ENCODE measurements around the gene ADGRV1. TPM values are rescaled to one million over a fixed set of nuclear protein-coding genes. Genes with fewer than 3 reads are reported as not detected.

Gene ADGRV1, protein sequence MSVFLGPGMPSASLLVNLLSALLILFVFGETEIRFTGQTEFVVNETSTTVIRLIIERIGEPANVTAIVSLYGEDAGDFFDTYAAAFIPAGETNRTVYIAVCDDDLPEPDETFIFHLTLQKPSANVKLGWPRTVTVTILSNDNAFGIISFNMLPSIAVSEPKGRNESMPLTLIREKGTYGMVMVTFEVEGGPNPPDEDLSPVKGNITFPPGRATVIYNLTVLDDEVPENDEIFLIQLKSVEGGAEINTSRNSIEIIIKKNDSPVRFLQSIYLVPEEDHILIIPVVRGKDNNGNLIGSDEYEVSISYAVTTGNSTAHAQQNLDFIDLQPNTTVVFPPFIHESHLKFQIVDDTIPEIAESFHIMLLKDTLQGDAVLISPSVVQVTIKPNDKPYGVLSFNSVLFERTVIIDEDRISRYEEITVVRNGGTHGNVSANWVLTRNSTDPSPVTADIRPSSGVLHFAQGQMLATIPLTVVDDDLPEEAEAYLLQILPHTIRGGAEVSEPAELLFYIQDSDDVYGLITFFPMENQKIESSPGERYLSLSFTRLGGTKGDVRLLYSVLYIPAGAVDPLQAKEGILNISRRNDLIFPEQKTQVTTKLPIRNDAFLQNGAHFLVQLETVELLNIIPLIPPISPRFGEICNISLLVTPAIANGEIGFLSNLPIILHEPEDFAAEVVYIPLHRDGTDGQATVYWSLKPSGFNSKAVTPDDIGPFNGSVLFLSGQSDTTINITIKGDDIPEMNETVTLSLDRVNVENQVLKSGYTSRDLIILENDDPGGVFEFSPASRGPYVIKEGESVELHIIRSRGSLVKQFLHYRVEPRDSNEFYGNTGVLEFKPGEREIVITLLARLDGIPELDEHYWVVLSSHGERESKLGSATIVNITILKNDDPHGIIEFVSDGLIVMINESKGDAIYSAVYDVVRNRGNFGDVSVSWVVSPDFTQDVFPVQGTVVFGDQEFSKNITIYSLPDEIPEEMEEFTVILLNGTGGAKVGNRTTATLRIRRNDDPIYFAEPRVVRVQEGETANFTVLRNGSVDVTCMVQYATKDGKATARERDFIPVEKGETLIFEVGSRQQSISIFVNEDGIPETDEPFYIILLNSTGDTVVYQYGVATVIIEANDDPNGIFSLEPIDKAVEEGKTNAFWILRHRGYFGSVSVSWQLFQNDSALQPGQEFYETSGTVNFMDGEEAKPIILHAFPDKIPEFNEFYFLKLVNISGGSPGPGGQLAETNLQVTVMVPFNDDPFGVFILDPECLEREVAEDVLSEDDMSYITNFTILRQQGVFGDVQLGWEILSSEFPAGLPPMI (N-terminal part only)
- total RNA-seq (2022; extraction: Qiagen RNA extraction): 0.44 to 1.2 TPM (median 0.56 TPM) in 5 replicates

DNA sequence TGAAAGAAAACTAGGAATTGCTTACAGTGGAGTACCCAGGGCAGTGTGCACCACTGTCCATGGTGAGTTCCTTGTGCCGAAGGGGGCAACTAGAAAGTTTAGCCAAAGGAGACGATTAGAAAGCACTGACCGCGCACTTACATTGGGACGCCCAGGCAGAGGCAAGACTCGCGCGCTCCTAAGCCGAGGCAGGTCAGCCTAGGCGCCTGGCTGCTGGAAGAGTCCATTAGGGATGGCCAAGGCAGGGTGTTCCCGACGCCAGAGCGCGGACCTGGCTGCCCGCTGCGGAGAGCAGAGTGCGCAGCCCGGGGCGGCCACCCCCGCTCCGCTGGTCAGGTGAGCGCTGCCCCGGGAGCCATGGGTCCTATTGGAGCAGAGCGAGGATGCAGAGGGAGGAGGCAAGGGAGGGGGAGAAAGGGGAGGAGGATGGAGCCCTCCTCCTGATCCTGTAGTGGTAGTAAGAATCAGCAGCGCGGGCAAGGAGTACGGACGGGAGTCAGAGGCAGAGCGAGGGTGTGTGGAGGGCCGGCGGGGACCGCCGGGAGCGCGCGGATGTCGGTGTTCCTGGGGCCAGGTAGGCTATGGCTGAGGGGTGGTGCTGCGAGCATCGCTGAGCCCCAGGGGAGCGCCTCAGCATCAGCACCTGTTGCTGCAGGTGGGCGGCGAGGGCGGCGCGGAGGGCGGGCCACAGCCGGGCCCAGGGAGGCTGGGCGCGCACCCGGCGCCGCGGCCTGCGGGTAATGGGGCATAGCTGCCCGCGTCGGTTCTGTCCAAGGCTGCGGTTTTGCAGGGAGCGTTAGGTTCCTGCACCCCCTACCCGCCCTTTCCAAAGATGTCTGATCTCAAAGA is at the start of gene ADGRV1:
ADGRV1 (plus strand) TSS at position 454 of the 849 bp plus-strand sequence; CDS start at position 553, 99 bp downstream.

DNA sequence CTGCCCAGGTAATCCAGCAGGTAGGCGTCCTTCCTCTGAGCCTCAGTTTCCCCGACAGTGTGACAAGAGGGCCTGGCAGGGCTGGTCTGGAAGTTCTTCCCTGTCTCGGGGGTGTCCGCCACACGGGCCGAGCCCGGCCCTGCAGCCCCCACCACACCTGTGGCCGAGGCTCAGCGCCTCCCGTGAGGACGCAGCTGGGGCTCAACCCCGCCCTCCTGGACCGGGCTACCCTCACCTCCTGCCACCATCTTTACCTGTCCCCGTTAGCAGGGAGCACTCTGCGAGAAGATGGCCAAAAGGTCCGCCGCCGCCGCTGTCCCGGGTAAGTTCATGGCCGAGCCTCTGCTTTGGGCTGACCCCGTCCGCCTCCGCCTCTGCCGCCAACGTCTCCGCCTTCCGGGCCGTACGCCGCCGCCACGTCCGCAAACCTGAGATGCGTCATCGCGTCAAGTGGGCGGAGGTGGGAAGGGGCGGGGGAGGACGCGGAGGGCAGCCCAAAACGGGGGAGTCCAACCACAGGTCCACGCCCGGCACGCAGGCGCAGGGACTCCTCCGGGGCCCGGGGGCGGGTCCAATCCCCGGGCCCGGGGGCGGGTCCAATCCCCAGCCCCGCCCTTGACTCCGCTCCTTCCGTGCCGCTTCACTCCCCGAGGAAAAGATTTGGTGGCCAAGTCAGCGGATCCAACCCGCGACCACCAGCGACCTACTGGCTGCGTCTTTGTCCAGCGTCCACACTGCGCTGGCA is 29.2 kb upstream of the ADGRV1 start, which contains the start of gene LYSMD3:
LYSMD3 (minus strand) TSS at position 391 of the 745 bp plus-strand sequence. CDS start 4,295 bp downstream, outside the sequence.

Other genes starting within 250 kb of the ADGRV1 start
- 17.6 to 23.6 TPM (median 22.4 TPM) in 5 replicates for gene CETN3, start 149.0 kb upstream of the ADGRV1 start, total RNA-seq (2022; extraction: Qiagen RNA extraction)
- gene MBLAC2, start 84.0 kb upstream of the ADGRV1 start, total RNA-seq (2022; extraction: Qiagen RNA extraction): 2.0 to 3.0 TPM (median 2.5 TPM) in 5 replicates
- gene POLR3G, start 83.9 kb upstream of the ADGRV1 start, total RNA-seq (2022; extraction: Qiagen RNA extraction): 12.7 to 19.8 TPM (median 15.8 TPM) in 5 replicates
- gene LYSMD3, start 29.2 kb upstream of the ADGRV1 start, total RNA-seq (2022; extraction: Qiagen RNA extraction): 7.6 to 14.1 TPM (median 10.6 TPM) in 5 replicates